Measurements from ENCODE around the gene SP1. TPM values are rescaled to one million over a fixed set of nuclear protein-coding genes. Genes with fewer than 3 reads are reported as not detected.

Gene SP1
- total and polyA plus RNA-seq, 9 of the 15 experiments (the other 6 are each of a cell fraction or from before 2014, with no cell fraction given): 8.0 to 65.5 (median 41.6) TPM

GRCh38 chr12:53451661-53452158 lies 71.7 kb downstream of the SP1 start, which contains the start of gene PCBP2 (continued):
- TF ChIP-seq CLOCK (CRISPR knock-in tag; IDR thresholded peaks at IDR 0.05; ENCODE audit: borderline replicate concordance) (no peak), HDAC6 (IDR thresholded peaks at IDR 0.05; ENCODE audit: low read depth, low read length) (no peak), DACH1 (IDR thresholded peaks at IDR 0.05; ENCODE audit: partially characterized antibody) (peak; percentile 30), NFIX (CRISPR knock-in tag; IDR thresholded peaks at IDR 0.05; ENCODE audit: low read depth) (no peak), SMAD1 (IDR thresholded peaks at IDR 0.05; ENCODE audit: low read depth, low read length, partially characterized antibody) (peak; percentile 42), ZNF165 (CRISPR knock-in tag; IDR thresholded peaks at IDR 0.05; ENCODE audit: borderline replicate concordance) (no peak), USF2 (CRISPR knock-in tag; IDR thresholded peaks at IDR 0.05) (no peak), EZH2 (IDR thresholded peaks at IDR 0.05; ENCODE audit: borderline replicate concordance, low read depth, low read length) (no peak), ZNF778 (CRISPR knock-in tag; IDR thresholded peaks at IDR 0.05) (no peak), CCNT2 (IDR thresholded peaks at IDR 0.05; ENCODE audit: borderline replicate concordance, extremely low read depth, insufficient read length, low read depth, low read length) (peak; percentile 86), PHF20 (IDR thresholded peaks at IDR 0.05; ENCODE audit: partially characterized antibody) (peak; percentile 85), OTX1 (CRISPR knock-in tag; IDR thresholded peaks at IDR 0.05) (no peak), ZBTB7A (IDR thresholded peaks at IDR 0.05; ENCODE audit: borderline replicate concordance, control insufficient read depth, low read depth, low read length) (peak; percentile 89)
- TF ChIP-seq, protein P1, sequence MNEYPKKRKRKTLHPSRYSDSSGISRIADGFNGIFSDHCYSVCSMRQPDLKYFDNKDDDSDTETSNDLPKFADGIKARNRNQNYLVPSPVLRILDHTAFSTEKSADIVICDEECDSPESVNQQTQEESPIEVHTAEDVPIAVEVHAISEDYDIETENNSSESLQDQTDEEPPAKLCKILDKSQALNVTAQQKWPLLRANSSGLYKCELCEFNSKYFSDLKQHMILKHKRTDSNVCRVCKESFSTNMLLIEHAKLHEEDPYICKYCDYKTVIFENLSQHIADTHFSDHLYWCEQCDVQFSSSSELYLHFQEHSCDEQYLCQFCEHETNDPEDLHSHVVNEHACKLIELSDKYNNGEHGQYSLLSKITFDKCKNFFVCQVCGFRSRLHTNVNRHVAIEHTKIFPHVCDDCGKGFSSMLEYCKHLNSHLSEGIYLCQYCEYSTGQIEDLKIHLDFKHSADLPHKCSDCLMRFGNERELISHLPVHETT (CRISPR knock-in tag; conservative IDR thresholded peaks at IDR 0.05 in 1 of 2, IDR thresholded peaks at IDR 0.05 in 1 of 2): peak in 1 of 2 experiments; percentile 93; a peak in 2 of 4 replicates
- TF ChIP-seq, protein P2, sequence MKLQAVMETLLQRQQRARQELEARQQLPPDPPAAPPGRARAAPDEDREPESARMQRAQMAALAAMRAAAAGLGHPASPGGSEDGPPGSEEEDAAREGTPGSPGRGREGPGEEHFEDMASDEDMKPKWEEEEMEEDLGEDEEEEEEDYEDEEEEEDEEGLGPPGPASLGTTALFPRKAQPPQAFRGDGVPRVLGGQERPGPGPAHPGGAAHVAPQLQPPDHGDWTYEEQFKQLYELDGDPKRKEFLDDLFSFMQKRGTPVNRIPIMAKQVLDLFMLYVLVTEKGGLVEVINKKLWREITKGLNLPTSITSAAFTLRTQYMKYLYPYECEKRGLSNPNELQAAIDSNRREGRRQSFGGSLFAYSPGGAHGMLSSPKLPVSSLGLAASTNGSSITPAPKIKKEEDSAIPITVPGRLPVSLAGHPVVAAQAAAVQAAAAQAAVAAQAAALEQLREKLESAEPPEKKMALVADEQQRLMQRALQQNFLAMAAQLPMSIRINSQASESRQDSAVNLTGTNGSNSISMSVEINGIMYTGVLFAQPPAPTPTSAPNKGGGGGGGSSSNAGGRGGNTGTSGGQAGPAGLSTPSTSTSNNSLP (IDR thresholded peaks at IDR 0.05; ENCODE audit: borderline replicate concordance, low read depth, low read length): peak; percentile 80; the same call in 1 of the 2 replicates
- TF ChIP-seq, protein P3, sequence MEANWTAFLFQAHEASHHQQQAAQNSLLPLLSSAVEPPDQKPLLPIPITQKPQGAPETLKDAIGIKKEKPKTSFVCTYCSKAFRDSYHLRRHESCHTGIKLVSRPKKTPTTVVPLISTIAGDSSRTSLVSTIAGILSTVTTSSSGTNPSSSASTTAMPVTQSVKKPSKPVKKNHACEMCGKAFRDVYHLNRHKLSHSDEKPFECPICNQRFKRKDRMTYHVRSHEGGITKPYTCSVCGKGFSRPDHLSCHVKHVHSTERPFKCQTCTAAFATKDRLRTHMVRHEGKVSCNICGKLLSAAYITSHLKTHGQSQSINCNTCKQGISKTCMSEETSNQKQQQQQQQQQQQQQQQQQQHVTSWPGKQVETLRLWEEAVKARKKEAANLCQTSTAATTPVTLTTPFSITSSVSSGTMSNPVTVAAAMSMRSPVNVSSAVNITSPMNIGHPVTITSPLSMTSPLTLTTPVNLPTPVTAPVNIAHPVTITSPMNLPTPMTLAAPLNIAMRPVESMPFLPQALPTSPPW (CRISPR knock-in tag; IDR thresholded peaks at IDR 0.05): peak; percentile 39; the same call in 1 of the 2 replicates
- TF ChIP-seq, protein P4, sequence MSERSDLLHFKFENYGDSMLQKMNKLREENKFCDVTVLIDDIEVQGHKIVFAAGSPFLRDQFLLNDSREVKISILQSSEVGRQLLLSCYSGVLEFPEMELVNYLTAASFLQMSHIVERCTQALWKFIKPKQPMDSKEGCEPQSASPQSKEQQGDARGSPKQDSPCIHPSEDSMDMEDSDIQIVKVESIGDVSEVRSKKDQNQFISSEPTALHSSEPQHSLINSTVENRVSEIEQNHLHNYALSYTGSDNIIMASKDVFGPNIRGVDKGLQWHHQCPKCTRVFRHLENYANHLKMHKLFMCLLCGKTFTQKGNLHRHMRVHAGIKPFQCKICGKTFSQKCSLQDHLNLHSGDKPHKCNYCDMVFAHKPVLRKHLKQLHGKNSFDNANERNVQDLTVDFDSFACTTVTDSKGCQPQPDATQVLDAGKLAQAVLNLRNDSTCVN (CRISPR knock-in tag; IDR thresholded peaks at IDR 0.05): no peak
